HFF-Myc (cell line): Measurements from ENCODE around the gene GRAP.

Experiments
- DNase-seq: peaks from one replicate; pipeline ENCODE4 v3.0.0-alpha.2; 2011; ENCODE audit warnings: low read depth; ENCODE audit errors: extremely low read depth
- H3K4me3 ChIP-seq: replicated peaks from 2 replicates; pipeline ENCODE4 v1.5.1; 2011; ENCODE audit warnings: low read depth, mild to moderate bottlenecking, control low read depth, low read length
- CTCF ChIP-seq: IDR thresholded peaks from 2 replicates; pipeline ENCODE4 v1.5.1; 2012; ENCODE audit warnings: mild to moderate bottlenecking, low read depth, low read length, control low read depth; ENCODE audit errors: missing control alignments

GRAP gene

GRCh38 chr17:18985475-18985874 lies 61.3 kb downstream of the GRAP start:
- no peak for TF ChIP-seq CTCF
- no peak for DNase-seq
- H3K4me3 ChIP-seq, result no peak overlapping the region

GRCh38 chr17:18984273-18985114 lies 62.3 kb downstream of the GRAP start:
- no peak for TF ChIP-seq CTCF
- H3K4me3 ChIP-seq, result no peak overlapping the region
- DNase-seq, result no peak

GRCh38 chr17:18981642-18982424 lies 64.9 kb downstream of the GRAP start:
- H3K4me3 ChIP-seq, result no peak overlapping the region
- no peak for TF ChIP-seq CTCF
- no peak for DNase-seq

- no peak for DNase-seq
- TF ChIP-seq CTCF, result no peak
- no peak overlapping the region for H3K4me3 ChIP-seq
These were observed 65.5 kb downstream of the GRAP start for GRCh38 chr17:18981335-18981641.

- DNase-seq, result no peak
- TF ChIP-seq CTCF, result no peak
- H3K4me3 ChIP-seq, result no peak overlapping the region
These were observed 65.9 kb downstream of the GRAP start for GRCh38 chr17:18980682-18981334.

- TF ChIP-seq CTCF, result no peak
- DNase-seq, result no peak
- H3K4me3 ChIP-seq, result no peak overlapping the region
These were observed 68.1 kb downstream of the GRAP start for GRCh38 chr17:18978655-18979054.
